HG03558 (cell line): Measurements from ENCODE around the gene GYS2.
"Not testable (repeated sequence)": the region's sequence is repeated elsewhere in the genome, so short reads cannot be mapped to it uniquely, and the experiment has no call there.

ENCODE experiments used
- ATAC-seq: cut with Tn5 transposase; IDR thresholded peaks from one replicate; pipeline ENCODE4 v1.9.1; 2021; ENCODE audit warnings: moderate number of reproducible peaks; ENCODE audit not compliant: unreplicated experiment; ENCODE audit errors: extremely low read depth

The GYS2 gene

DNA sequence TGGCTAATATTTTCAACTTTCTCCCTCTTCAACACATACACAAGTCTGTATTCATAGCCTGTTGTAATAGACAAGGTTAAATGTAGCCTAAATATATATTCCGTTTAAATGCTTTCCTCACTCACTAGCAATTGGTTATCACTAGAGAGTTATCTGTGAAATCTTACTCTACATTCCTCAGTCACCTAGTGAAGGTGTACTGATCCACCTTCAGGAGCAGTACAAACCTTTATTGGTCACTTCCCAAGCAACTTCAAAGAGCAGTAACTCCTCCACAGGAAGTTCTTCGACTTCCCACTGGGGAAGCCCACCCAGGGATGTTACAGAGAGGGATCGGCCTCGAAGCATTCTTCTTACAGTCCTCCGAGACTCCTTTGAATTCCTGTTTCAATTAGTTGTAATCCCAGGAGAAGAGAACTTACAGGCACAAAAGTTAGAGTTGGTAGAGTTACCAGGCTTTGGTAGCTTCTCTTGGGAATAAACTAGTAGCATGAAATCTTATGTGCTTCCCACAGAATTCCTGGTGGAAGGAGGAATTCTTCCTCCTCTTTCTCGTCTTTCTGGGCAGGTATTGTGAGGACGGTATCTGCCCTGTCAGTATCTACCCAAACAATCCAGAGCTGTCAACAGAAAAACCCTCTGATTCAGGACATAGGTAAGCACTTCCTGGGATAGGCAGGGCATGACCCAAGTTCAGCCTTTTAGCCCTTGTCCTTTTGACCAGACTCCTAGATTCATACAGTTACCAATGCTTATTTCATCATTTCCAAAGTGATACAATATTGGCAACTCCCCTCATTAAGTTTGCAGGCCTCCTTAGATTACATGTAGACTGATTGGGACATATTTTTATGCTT lies at the start of gene GYS2:
Gene GYS2 (minus strand): TSS at position 603 of the 857 bp plus-strand sequence. CDS start 255 bp downstream, at position 348.
- no peak for ATAC-seq

- ATAC-seq = no peak
Observed at GRCh38 chr12:21651821-21652220, 47.2 kb upstream of the GYS2 start.

GRCh38 chr12:21650997-21651396 lies 46.4 kb upstream of the GYS2 start:
- no peak for ATAC-seq

GRCh38 chr12:21649034-21649433 lies 44.4 kb upstream of the GYS2 start:
- no peak for ATAC-seq

DNA sequence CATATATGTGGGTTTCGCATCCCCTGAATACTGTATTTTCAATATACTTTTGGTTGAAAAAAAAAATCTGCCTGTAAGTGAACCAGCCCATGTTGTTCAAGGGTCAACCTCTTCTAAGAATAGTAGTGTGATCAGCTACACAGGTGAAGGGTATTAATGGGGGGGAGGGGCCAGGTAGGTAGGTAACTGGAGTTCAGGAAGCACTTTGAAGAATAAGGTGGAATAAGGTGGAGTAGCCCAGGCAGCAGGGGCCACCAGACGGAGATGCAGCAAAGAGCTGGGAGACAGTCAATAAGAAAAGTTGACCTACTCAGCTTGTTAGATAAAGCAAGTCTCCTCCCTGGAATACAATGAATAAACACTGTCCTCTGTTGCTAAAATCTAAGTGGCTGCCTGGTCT lies 43.7 kb upstream of the GYS2 start:
- ATAC-seq = no peak

- ATAC-seq = no peak
Observed at GRCh38 chr12:21647179-21647578, 42.5 kb upstream of the GYS2 start.

DNA sequence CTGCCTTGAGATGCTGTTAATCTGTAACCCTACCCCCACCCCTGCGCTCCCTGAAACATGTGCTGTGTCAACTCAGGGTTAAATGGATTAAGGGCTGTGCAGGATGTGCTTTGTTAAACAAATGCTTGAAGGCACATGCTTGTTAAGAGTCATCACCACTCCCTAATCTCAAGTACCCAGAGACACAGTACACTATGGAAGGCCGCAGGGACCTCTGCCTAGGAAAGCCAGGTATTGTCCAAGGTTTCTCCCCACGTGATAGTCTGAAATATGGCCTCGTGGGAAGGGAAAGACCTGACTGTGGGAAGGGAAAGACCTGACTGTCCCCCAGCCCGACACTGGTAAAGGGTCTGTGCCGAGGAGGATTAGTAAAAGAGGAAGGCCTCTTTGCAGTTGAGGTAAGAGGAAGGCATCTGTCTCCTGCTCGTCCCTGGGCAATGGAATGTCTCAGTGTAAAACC lies 40.4 kb upstream of the GYS2 start:
- ATAC-seq = not testable (repeated sequence)

- no peak for ATAC-seq
Observed at GRCh38 chr12:21644516-21644915, 39.9 kb upstream of the GYS2 start.

- no peak for ATAC-seq
Observed at GRCh38 chr12:21643758-21644157, 39.1 kb upstream of the GYS2 start.

GRCh38 chr12:21642707-21643389 lies 38.2 kb upstream of the GYS2 start:
- no peak for ATAC-seq

DNA sequence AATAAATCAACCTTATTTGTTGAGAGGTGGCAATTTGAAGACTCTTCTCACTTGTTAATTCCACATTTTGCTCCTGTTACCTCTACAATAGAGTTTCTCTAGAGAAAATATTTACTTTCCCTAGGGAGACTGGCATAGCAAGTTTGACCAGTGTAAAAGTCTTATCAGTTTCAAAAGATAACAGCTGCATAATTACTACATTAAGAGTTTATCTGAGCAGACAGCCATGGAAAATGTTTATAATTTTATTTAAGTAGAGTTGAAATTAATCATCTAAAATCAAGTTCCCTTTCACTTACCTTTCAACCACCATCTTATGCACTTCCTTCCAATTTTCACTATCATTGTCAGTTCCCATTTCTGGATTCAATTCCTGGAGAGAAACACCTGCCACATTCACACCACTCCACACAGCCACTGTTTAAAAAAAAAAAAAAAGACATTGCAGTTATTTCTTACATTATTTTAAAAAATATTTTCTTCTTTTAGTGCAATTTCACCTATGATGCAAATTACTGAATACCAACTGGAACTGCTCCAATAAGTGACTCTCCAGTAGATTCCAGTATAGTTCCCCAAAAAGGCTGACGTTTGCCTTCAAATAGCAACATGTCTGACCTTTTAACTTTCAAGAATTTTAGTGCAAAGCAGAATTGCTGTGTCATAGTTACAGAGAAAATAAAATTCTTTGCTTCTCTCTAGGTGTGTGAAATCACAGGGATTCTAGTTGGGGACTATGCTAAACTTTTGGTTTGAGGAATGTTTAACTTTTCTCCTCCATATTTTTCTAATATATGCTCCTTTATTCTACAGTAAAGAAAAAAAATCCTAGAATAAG lies 33.6 kb upstream of the GYS2 start:
- no peak for ATAC-seq

DNA sequence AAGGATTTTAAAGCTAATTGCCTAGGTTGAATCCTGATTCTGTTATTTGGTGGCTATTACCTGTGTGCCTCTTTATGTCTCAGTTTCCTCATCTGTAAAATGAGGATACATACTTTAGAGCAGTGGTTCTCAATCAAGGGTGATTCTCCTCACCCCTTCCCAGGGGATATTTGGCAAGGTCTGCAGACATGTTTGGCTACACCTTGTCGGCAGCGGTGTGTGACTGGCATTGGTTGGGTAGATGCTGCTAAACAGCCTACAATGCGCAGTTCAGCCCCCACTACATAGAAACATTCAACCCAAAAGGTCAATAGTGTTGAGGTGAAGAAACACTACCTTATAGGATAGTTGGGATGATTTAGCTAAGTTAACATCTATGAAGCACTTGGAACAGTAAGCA lies 29.6 kb upstream of the GYS2 start:
- ATAC-seq = no peak

DNA sequence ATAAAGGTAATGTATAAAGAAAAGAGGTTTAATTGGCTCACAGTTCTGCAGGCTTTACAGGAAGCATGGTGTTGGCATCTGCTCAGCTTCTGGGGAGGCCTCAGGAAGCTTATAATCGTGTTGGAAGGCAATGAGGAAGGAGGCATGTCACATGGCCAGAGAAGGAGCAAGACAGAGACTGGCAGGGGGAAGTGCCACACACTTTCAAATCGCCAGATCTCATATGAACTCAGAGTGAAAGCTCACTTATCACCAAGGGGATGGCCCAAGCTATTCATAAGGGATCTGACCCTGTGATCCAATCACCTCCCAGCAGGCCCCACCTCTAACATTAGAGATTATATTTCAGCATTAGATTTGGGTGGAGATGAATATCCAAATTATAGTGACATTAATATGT lies 26.7 kb upstream of the GYS2 start:
- no peak for ATAC-seq

- no peak for ATAC-seq
Observed at GRCh38 chr12:21627924-21628323, 23.3 kb upstream of the GYS2 start.

GRCh38 chr12:21618566-21618965 lies 13.9 kb upstream of the GYS2 start:
- no peak for ATAC-seq

DNA sequence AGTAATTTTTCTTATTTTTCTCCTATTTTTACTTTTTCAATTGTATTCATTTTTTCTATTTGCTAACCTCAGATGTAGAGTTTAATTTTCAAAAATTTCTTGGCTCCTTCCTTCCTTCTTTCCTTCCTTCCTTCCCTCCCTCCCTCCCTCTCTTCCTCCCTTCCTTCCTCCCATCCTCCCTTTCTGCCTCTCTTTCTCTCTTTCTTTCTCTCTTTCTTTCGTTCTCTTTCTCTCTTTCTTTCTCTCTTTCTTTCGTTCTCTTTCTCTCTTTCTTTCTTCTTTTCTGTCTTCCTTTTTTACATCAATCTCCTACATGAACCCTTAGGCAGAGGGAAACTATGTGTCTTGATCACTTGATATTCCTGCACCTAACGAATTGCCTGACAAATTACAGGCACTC lies 12.4 kb upstream of the GYS2 start:
- ATAC-seq = no peak

DNA sequence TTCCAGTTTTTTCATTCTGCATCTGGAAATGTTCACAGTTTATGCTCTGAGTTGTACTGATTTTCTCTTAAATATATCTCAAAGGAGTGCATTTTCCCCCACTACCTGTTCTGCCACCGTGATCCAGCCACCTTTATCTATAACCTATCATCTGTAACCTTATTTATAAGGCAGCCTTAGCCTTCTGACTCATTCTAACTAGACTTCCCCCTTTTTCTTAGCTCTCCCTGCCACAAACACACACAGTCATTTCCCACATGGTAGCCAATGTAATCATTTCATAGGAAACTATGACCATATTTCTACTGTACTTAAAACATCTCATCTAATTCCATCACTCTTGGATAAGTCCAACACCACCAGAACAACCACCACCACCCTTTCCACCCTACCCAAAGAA lies 10.8 kb upstream of the GYS2 start:
- no peak for ATAC-seq

- ATAC-seq = no peak
Observed at GRCh38 chr12:21614506-21614905, 9.9 kb upstream of the GYS2 start.

GRCh38 chr12:21613931-21614330 lies 9.3 kb upstream of the GYS2 start:
- ATAC-seq = no peak

DNA sequence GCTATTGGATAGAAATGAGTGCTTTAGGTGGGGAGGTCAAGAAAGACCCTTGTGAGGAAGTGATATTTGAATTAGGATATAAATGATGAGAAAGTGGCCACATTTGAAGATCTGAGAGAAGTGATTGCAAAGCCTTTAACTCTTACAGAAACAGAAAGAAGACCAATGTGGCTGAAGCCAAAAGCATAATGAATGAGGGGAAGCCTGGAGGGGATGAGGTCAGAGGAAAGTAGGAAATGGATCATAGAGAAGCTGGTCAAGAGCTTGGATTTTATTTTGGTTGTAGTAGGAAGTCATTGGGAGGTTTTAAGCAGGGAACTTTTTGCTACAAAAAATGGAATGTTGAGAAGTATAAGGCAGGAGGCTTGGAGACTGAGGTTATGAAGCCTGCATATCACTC lies 3.5 kb upstream of the GYS2 start:
- ATAC-seq = no peak

DNA sequence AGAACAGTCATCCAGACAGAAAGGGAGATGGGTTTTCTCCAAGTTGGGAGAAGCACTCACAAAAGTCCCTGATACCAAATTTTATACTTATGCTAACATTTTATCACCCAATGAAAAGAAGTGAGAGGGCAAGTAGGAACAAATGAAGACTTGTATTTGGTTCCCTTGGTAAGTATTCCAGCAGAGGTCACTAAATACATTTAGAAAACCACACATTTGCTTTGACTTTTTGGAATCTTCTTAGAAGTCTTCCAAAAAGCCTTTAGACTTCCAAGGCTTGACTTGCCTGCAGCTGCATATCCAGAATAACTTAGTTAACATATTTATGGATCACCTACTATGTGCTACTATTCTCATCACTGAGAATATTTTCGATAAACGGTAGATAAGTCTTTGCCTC lies 3.1 kb upstream of the GYS2 start:
- no peak for ATAC-seq
